ENCODE data around the gene FCN2. TPM values are rescaled to one million over a fixed set of nuclear protein-coding genes. Genes with fewer than 3 reads are reported as not detected.

Gene FCN2
- not detected for total RNA-seq

GRCh38 chr9:134880484-134881312, at the start of gene FCN2:
FCN2 (plus strand) TSS chr9:134880810; CDS start chr9:134880822, 12 bp downstream.
- ATAC-seq = no peak
- H3K4me3 ChIP-seq = no peak within 1 kb of the TSS
- no peak for TF ChIP-seq POLR2A (IDR thresholded peaks at IDR 0.05)
- H3K27me3 ChIP-seq = no peaks in the 10 kb centered on the region
- H3K4me1 ChIP-seq = no peaks in the 10 kb centered on the region
- intact Hi-C loops (cut with DNase I) = no loop called here
- H3K27ac ChIP-seq = no peak within 1 kb of the TSS
- H3K36me3 ChIP-seq (replicated peaks in 1 of 2; ENCODE audit: insufficient read depth in 1 of 2, low read depth in 2 of 2) = no peaks in the 10 kb centered on the region
- H3K9me3 ChIP-seq = no peaks in the 10 kb centered on the region
- no peak for DNase-seq
- WGBS, 2 donors = 56 to 67% methylated on average over 9 to 25 of the region's 25 CpGs

DNA sequence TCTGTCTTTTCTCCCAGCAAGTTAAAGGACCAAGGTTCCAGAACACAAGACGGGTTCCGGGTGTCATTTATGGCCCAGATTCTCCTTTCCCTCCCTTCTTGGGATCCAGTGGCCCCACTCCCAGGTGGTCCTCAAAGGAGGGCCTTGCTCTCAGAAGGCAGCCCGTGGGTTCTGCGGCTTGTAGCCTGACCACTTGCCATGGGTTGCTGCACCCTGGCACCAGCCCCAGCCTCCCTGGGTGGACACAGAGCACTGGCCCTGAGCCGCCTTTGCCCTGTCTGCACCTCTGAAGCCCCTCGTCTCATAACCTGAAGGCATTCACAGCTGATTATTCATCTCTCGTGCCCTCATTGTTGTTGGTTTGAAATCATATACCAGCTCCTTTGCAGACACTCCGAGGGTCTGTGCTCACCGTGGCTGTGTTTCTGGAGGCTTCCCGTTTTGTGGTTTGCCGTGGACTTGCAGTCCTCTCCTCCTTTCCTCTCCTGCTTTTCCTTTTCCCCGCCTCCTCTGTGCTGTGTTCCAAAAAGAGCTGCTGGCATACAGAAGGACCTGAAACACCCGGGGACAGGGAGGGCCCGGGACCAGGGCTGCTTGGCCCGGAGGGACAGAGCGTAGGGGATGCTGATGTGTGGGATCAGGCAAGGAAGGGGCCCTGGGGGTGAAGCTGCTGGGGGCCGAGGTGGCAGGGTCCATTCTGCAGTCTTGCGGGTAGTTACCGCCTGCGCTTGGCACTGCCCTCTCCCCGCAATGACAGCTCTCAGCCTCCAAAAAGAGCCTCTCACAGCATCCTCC, 49.5 kb upstream of the FCN2 start:
- Histone ChIP-seq H3K9me3 (no peaks in the 10 kb centered on the region), H3K27ac (no peak overlapping the region), H3K4me3 (no peak overlapping the region), H3K4me1 (no peaks in the 10 kb centered on the region), H3K36me3 (replicated peaks in 1 of 2; ENCODE audit: insufficient read depth in 1 of 2, low read depth in 2 of 2) (no peaks in the 10 kb centered on the region), H3K27me3 (no peaks in the 10 kb centered on the region)
- WGBS, 2 donors = 61 to 66% methylated on average over 17 to 19 of the region's 21 CpGs
- intact Hi-C loops (cut with DNase I) = no loop called here
- ATAC-seq (no peak), DNase-seq (no peak)
- TF ChIP-seq CTCF (IDR thresholded peaks at IDR 0.05) = no peak
- no peak for TF ChIP-seq POLR2A (IDR thresholded peaks at IDR 0.05)

DNA sequence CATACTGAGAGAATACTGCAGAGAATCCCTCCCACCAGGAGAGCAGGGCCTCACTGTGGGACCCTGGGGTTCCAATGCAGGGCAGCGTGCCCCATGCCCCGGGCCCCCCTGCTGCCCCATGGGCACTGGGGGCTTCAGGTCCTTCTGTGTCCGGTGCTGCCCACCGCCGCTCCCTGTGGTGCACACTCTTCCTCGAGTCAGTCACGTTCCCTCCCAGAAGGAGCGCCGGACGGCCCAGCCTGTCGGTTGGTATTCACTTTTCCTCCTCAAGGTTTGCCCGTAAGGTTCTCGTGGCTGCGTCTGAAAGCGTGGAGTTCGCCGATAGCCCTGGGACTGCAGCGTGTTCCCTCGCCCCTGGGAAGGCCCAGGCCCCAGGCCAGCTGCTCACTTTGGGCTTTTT, 48.1 kb upstream of the FCN2 start:
- no peaks in the 10 kb centered on the region for H3K36me3 ChIP-seq (replicated peaks in 1 of 2; ENCODE audit: insufficient read depth in 1 of 2, low read depth in 2 of 2)

DNA sequence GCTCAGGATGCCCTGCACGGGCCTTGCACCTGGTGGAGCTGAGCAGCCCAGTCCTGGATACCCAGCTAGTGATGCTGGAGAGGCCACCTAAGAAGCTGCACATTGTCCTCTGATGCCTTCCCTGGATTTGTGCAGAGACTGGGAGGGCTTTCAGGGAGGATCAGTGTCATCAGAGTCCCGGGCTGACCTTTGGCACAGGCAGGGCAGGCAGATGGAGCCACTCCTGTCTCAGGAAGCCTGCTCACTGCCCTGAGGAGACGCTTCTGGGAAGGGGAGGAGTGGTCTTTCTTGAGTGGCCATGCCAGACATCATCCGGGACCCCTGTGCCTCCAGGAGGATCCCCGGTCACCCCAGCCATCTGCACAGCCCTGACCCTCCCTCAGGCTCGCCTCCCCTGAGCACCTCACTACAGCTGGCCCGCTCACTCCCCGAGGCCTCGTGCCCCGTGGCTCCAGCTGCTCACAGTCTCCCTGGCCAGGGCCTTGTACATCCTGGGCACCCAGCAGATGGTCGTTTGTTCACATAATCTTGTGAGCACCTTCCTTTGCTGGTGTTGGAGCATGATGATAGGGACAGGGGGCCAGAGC, 47.2 kb upstream of the FCN2 start:
- ATAC-seq = no peak
- H3K9me3 ChIP-seq = no peaks in the 10 kb centered on the region
- no peaks in the 10 kb centered on the region for H3K36me3 ChIP-seq (replicated peaks in 1 of 2; ENCODE audit: insufficient read depth in 1 of 2, low read depth in 2 of 2)
- H3K27me3 ChIP-seq = no peaks in the 10 kb centered on the region
- no peak overlapping the region for H3K4me3 ChIP-seq
- TF ChIP-seq CTCF (IDR thresholded peaks at IDR 0.05) (no peak), POLR2A (IDR thresholded peaks at IDR 0.05) (no peak)
- intact Hi-C loops (cut with DNase I) = no loop called here
- no peak overlapping the region for H3K27ac ChIP-seq
- WGBS, 2 donors = 59 to 63% methylated on average over 9 to 11 of the region's 11 CpGs
- no peak for DNase-seq
- H3K4me1 ChIP-seq = no peaks in the 10 kb centered on the region

More for the DNA sequence above, 48.1 kb upstream of the FCN2 start:
- TF ChIP-seq CTCF (IDR thresholded peaks at IDR 0.05) (no peak), POLR2A (IDR thresholded peaks at IDR 0.05) (no peak)
- no peak for DNase-seq
- Histone ChIP-seq H3K27me3 (no peaks in the 10 kb centered on the region), H3K4me1 (no peaks in the 10 kb centered on the region), H3K9me3 (no peaks in the 10 kb centered on the region), H3K27ac (no peak overlapping the region), H3K4me3 (no peak overlapping the region)
- 72 to 74% methylated on average over 12 to 17 of the region's 19 CpGs for WGBS, 2 donors
- ATAC-seq = no peak
- intact Hi-C loops (cut with DNase I) = no loop called here

Measured in body of pancreas (tissue), 4 donors.